Stimulated activated CD4-positive, alpha-beta T cell treated with anti-CD3 and anti-CD28 coated beads, Interleukin-4, amount 100 ng/mL, for 48 hours (primary cell): ENCODE data around the gene CTNS.
A peak's percentile ranks its signal among the peaks of the same experiment; 100 is the strongest.
"Not testable (repeated sequence)": the region's sequence is repeated elsewhere in the genome, so short reads cannot be mapped to it uniquely, and the experiment has no call there.

Source experiments
- DNase-seq, 2 donors: peaks; one replicate each; pipeline ENCODE4 v3.0.0-alpha.2; 2020; ENCODE audit warnings: low read depth in 2 of 2

Gene CTNS

DNA sequence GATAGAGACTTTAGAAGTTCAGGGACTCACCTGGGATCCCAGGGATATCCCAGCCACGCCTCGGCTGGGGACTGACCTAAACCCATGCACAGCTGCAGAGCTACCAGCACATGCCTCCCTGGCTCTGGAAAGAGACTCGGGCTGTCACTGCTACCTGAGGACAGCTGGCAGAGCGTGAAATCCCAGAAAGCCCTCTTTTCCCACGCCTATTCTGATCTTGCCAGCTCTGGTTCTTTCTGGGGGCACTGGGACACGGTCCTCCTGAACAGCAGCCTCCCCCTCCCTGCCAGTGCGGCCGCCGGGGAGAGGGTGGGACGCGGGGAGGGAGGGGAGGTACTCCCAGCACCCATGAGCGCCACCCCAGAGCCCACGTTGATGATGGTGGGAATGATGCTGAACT, 48.6 kb downstream of the CTNS start:
- DNase-seq, result no peak

DNA sequence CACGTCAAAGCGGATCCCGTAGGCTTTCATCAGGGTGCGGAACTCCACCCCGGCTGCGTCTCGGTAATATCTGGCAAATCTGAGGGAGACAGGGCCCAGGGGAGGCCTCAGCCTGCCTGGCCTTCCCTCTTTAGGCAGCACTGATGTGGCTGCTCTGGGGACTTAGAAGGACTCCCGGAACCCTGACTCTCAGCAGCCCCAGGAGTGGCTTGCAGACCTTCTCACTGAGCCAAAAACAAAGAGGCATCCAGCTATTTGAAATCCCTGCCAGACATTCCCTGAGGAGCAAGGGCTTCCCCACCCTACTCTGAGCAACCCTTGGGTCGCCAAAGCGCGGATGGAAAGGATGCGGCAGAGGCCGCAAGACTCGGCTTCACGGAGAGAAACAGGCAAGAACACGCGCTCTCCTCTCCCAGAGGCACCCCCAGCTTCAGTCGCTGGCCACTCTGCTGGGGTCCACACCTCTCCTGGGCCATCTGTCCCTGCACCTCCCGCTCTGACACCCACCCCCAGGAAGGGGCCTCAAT, 51.5 kb downstream of the CTNS start:
- DNase-seq, result no peak

DNA sequence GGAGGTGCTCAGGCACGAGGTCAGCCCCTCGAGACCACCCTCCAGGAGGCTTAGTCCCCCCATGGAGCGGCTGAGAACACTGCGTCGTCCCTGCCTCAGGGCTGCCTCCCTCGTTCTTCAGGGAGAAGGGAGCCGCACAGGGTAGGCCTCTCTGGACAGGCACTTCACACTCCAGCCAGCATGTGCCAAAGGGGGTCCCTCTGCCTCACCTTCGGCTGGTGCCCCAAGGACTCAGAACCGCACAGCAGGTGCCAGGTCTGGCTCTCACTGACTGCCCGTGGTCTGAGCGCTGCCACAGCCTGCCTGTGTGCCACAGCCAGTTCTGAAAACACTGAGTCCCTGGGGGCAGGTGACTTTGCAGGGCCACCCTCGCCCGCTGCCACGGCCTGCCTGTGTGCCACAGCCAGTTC, 52.3 kb downstream of the CTNS start:
- no peak for DNase-seq

DNA sequence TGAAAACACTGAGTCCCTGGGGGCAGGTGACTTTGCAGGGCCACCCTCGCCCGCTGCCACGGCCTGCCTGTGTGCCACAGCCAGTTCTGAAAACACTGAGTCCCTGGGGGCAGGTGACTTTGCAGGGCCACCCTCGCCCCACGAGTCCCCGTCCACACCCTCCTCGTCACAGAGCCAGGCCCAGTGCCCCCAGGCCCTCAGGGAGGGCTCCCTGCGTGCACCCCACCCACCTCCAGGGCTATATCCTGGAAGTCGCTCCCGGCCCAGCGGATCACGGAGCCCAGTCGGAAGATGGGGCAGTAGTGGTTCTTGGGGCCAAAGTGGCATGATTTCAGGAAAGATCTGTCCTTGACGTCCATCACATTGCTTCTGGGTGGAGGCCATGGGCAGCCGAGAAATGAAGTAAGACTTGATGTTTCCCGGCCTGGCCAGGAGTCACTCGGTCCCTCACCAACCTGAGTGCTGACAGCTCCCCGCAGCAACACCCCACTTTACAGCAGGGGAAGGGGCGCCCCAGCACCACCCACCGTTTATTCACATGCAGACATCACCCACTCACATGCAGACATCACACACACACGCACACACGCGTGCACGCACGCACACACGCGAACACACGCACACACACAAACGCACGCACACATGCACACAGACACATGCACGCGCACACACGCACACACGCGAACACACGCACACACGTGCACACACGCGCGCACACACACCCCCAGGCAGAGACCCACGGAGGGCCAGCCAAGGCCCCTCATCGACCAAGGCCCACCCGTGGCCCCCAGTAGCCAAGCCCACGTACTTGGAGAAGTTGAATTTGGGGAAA, 52.9 kb downstream of the CTNS start:
- DNase-seq, result no peak

DNA sequence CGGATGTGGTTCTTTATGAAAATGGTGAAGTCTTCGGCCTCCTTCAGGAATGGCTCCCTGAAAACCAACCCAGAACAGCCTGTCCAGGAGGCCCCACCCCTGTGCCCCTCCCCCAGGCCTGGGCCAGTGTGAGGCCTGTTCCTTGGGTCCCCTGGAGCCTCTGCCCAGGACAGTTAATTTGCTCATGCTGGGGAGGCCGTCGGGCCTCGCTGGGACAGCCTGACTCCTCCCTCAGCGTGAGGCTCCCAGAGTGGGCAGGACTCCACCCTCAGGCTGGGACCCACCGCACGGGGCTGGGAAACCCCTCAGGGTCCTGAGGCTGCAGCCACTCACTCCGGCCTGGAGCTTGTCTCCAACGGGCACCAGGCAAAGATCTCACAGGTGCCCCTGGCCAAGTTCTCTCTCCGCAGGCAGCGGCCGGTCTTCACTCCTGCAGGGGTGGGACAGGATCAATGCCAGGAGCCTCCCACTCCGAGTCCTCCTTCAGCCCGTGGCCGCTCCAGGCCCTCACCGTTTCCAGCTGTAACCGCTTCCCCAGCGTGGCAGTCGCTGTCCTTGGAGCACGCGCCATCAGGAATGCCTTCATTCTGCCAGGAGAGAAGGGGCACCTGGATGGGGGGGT, 53.6 kb downstream of the CTNS start:
- no peak for DNase-seq

DNA sequence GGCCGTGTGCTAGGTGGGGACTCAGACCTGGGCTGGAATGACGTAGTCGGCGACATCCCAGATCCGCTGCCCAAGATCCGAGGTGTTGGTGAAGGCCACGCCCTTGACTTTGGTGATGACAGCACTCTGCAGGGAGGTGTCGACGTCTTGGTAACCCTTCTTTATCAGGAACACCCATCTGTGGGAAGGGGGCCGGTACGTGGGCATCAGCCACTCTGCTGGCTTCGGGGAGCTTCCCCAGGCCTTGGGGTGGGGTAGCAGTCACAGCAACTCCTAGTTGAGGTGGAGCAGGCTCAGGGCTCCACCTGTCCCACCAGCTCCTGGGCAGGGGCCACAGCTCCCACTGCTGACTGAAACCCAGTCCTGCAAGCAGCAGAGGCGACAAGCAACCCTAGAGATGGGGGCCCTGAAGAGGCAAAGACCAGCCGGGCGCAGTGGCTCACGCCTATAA, 55.1 kb downstream of the CTNS start:
- DNase-seq, result no peak

DNA sequence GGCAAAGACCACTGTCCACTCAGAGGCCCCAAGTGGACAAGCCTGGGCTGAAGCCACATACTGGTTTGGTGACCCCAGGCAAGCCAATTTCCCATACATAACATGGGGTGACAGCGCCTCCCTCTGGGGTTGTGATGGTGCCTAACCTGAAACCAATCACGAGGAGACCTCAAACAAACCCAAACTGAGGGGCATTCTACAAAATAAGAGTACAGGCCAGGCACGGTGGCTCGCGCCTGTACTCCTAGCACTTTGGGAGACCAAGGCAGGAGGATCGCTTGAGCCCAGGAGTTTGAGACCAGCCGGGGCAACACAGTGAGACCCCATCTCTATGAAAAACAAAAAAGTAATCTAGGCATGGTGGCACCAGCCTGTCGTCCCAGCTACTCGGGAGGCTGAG, 55.8 kb downstream of the CTNS start:
- no peak for DNase-seq

DNA sequence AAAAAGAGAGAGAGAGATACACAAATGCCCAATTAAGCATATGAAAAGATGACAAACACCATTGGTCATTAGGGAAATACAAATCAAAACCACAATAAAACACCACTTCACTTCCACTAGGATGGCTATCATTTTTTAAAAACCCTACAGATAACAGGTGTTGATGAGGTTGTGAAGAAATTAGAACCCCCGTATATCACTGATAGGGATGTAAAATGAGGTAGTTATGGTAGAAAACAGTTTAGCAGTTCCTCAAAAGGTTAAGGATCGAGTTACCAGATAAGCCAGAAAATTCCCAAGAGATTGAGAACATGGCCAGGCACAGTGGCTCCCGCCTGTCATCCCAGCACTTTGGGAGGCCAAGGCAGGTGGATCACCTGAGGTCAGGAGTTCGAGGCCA, 56.6 kb downstream of the CTNS start:
- DNase-seq, result no peak

DNA sequence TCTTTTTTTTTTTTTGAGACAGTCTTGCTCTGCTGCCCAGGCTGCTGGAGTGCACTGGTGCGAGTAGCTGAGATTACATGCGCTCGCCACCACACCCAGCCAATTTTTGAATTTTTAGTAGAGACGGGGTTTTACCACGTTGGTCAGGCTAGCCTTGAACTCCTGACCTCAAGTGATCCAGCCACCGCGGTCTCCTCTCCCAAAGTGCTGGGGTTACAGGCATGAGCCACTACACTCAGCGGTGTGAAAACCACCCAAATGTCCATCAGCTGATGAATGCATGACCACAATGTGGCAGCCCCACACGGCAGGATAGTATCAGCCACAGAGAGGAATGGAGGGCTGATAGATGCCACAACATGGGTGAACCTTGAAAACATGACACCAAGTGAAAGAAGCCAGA, 57.3 kb downstream of the CTNS start:
- DNase-seq, result peak in 1 of 2 donors; percentile 26

DNA sequence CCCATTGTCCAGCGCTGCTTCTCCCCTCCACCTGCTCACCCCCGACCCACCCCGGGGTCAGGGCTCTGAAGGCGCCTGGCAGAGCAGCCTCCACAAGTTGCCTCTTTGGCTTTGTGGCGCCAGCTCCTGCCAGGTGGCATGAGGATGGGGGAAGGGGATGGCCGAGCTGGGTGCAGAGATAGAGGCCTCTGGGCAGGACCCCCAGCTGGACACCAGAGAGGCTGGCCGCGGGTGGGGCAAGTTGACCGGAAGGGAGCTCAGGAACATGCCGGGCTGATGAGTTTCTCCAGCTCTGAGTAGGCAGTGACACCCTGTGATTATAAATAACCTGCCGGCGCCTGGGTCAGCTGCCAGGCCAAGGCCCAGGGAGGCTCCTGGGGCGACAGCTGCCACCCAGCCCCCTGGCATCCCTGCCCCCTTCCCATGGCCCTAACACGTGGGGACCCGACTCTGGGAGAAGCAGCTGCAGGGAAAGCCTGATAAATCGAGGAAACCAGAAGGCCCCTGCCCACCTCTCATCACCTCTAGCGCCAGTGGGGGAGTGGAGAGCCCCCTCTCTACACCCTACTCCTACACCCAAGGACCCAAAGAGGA, 58.7 kb downstream of the CTNS start:
- no peak for DNase-seq

DNA sequence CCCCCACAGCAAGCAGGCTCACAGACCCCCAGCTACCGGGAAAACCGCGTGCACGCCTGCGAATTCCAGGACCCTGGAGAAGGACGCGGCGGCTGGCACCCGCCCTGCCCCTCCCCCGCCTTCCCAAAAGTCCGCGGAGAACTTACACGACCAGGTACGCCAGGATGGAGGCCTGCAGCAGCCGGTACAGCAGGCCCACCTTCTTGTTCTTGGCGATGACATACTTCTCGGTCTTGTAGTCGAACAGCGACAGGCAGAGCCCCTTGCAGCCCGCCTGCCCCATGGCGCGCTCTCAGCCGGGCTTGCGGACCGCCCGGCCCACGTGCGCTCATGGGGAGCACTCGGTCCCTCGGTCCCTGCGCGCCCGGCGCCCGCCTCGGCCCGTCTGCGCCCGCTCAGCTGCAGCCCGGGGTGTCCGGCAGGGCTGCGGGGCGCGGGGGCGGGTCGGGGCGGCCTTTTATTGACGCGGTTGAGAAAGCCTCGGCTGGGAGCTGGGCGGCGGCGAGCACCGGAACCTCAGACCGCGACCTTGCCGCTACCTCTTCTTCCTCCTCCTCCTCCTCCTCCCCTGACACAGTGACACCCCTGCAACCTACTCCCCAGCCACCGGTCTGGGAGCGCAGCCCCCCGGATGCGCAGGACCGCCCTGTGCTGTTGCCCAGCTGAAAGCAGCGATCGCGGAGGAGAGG, 59.3 kb downstream of the CTNS start, which contains the start of gene P2RX5:
TSS of gene P2RX5 (minus strand) at position 433 of the 689 bp plus-strand sequence. CDS start at position 283, 150 bp downstream.
- no peak for DNase-seq

DNA sequence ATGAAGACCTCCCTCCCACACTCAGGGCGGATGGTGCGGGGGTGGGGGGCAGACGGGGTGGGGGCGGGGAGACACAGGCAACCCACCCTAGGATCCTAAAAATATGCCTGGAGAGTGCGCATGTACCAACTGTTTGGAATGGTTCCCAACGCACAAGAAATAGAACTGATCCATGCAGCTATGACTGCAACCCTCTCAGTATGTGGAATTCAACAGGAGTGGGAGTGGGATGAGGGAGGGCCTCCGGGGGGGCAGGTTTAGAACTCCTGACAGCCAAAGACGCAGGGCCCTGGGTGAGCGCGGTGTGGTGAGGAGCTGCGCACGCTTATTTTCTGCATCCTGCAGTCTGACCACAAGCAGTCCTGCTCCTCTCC, 60.5 kb downstream of the CTNS start:
- no peak for DNase-seq

DNA sequence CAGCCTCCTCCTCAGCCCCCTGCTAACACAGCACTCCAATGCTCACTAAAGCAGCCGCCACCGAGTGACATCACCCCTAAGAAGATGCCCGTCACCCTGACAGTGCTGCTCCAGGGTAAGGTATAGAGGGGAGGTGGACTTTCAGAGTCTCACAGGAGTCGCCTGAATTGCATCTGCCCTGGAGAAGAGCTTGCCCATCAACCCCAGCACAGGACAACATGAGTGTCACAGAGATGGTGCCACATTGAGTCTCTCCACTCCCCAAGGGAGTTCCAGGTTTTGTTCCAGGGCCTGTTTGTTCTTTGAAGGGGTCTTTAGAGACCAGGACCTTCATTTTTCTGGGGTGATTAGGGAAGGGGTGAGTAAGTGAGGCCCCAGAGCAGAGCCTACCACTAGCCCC, 61.6 kb downstream of the CTNS start:
- DNase-seq, result no peak

DNA sequence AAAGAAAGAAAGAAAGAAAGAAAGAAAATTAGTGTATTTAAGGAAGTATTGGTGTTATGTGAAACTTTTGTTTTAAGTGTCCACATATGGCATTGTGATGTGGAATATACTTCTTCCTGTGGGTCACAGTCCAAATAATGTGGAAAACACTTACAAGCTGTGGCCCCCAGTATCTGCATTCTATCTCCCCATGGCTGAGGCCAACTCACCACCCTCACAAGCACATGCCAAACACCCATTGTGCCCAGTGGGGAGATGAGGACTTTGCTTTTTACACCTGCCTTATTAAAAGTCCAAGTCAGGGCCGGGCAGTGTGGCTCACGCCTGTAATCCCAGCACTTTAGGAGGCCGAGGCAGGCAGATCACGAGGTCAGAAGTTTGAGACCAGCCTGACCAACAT, 63.4 kb downstream of the CTNS start:
- no peak for DNase-seq

DNA sequence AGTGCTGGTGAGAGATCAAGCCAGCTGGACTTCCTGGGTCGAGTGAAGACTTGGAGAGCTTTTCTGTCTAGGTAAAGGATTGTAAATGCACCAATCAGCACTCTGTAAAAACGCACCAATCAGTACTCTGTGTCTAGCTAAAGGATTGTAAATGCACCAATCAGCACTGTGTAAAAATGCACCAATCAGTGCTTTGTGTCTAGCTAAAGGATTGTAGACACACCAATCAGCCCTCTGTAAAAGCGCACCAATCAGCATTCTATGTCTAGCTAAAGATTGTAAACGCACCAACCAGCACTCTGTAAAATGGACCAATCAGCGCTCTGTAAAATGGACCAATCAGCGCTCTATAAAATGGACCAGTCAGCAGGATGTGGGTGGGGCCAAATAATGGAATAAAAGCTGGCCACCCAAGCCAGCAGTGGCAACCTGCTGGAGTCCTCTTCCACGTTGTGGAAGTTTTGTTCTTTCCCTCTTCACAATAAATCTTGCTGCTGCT, 65.5 kb downstream of the CTNS start:
- not testable (repeated sequence) for DNase-seq

DNA sequence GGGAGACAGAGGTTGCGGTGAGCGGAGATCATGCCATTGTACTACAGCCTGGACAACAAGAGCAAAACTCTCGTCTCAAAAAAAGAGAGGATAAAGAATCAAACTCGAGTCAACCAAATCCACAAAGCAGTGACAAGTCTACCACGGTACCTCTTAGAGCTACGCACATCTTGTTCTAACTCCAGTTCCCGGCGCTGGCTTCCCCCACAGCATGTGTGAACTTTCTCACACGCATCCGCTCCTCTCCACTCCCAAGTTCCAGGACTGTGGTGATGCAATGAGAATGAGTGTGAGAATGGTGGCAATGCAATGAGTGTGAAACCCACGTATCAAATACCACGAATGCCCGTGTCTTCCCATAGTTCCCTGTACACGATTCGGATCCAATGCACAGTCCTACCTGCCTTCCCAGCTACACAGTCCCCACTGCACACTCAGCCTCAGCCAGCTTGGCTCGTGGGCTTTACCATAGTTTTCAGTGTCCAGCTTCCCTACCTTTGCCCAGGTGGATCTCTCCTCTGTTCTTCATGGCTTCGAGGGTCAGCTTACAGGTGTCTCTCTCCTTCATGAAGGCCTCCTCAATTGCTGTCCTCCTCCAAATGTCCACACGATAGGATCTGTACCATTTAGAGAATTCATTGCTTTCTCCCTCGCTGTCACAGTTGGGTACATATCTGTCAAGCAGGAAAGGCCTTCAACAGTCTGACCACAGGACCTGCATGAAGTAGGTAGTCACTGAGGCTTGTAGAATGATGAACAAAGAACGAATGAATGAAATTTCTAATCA, 68.6 kb downstream of the CTNS start:
- no peak for DNase-seq

DNA sequence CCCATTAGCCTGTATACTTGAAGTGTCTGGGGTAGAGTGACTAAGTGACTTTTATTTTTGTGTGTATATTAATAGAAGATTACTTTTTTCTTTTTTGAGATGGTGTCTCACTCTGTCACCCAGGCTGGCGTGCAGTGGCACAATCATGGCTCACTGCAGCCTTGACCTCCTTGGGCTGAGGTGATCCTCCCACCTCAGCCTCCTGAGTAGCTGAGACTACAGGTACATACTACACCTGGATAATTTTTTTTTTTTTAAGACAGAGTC, 69.1 kb downstream of the CTNS start:
- DNase-seq, result not testable (repeated sequence)

DNA sequence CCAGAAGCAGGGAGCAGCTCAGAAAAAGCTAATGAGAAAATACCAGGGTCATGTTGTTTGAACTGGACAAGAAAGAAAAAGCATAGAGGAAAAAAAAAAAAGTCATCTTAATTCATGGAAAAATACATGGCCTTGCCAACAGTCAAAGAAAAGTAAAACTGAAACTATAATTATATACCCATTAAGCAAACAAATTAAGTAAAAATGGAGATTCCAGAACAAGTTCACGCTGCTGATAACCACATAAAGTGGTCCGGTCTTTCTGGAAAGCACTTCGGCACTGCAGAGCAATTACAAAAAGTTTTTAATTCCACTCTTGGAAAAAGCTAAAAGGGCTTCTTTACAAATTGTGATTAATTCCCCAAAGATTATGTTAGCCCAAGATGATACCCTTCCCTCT, 71.8 kb downstream of the CTNS start:
- DNase-seq, result no peak

DNA sequence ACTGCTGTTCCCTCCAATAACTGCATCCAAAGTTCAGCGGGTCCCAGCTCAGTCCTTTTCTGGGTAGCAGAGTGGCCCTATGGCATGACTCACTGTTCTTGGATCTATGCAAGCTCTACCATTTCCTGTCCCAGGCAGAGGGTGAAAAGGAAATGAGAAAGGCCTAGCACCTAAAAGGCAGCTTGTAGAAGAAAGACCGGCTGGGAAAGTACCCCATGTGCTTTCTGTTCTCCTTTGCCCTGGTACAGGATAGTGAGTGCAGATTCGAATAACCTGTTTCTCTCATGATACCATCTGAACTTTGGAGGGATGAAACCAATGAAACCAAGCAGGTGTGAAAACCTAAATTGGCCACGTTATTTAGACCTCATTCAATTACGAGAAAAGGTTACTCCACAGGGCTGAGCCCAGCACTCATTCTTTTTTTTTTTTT, 74.4 kb downstream of the CTNS start:
- DNase-seq, result peak; percentile 42 to 64
